ENCODE results near the gene DNAJC11.
"Not testable (repeated sequence)": the region's sequence is repeated elsewhere in the genome, so short reads cannot be mapped to it uniquely, and the experiment has no call there.

The DNAJC11 gene, protein sequence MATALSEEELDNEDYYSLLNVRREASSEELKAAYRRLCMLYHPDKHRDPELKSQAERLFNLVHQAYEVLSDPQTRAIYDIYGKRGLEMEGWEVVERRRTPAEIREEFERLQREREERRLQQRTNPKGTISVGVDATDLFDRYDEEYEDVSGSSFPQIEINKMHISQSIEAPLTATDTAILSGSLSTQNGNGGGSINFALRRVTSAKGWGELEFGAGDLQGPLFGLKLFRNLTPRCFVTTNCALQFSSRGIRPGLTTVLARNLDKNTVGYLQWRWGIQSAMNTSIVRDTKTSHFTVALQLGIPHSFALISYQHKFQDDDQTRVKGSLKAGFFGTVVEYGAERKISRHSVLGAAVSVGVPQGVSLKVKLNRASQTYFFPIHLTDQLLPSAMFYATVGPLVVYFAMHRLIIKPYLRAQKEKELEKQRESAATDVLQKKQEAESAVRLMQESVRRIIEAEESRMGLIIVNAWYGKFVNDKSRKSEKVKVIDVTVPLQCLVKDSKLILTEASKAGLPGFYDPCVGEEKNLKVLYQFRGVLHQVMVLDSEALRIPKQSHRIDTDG

GRCh38 chr1:6701437-6702153 is at the start of gene DNAJC11:
Gene DNAJC11 (minus strand): TSS chr1:6701816. CDS start chr1:6701800, 16 bp downstream.
- DNase-seq, result peak; percentile 89

DNA sequence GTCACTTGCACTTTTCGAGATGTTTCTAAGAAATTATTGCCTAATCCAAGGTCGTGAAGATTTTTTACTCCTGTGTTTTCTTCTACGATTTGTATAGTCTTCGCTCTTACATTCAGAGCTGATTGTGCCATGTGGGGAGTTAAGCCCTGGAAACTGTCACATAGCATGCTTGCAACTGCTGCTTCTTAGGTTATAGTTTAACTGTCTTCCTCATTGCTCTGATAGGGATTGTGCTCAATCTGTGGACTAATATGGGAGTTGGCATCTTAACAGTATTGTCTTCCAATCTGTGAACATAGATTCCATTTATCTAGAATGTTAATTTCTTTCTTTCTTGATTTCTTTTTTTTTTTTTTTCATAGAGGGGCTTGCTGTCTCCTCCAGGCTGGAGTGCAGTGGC is 48.9 kb upstream of the DNAJC11 start:
- no peak for DNase-seq

- DNase-seq, result no peak
These were observed 46.1 kb upstream of the DNAJC11 start for GRCh38 chr1:6747674-6748073.

DNA sequence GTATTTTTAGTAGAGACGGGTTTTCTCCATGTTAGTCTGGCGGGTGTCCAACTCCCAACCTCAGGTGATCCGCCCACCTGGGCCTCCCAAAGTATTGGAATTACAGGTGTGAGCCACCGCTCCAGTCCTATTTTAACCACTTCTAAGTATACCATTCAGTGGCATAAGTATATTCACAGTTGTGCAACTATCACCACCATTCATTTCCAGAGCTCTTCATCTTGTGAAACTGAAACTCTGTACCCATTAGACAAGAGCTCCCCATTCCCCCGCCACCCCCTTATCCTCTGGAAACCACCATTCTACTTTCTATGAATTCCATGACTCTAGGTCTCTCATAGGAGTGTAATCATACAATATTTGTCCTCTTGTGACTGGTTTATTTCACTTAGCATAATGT is 43.5 kb upstream of the DNAJC11 start:
- no peak for DNase-seq

GRCh38 chr1:6743189-6744101 is 41.8 kb upstream of the DNAJC11 start:
- DNase-seq, result no peak

- DNase-seq, result not testable (repeated sequence)
These were observed 41.1 kb upstream of the DNAJC11 start for GRCh38 chr1:6742676-6743188.

- DNase-seq, result no peak
These were observed 37.5 kb upstream of the DNAJC11 start for GRCh38 chr1:6738987-6739676.

DNA sequence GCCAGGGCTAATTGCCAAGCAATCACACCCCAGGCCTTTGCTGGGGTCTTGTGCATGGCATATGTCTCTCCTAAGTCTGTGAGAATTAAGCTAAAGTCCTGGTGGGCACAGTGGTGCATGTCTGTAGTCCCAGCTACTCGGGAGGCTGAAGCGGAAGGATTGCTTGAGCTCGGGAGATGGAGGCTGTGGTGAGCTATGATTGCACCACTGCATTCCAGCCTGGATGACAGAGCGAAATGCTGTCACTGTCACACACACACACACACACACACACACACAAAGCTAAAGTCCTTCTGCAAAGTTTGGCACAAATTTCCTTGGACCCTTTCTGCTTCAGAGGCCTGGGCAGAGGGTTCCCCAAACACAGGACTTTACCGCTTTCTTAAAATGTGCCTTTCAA is 31.3 kb upstream of the DNAJC11 start:
- DNase-seq, result no peak

DNA sequence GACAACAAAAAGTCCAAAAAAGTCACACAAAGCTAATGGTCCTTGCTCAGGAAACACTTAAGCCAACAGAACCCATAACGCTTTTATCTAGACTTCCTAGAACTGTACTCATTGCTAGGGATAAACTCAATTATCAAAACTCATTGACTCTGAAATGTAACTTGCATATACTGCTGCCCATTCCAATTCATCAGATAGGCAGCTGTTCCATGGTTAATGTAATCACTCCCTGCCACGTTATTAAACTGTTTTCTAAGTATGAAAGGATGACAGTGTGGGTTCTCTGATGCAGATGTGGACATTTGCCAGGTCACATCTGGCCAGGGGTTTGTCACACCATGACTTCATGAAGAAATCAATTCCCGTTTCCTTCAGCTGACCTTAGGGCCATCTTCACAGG is 30.3 kb upstream of the DNAJC11 start:
- no peak for DNase-seq

- DNase-seq, result no peak
These were observed 29.3 kb upstream of the DNAJC11 start for GRCh38 chr1:6730880-6731279.

DNA sequence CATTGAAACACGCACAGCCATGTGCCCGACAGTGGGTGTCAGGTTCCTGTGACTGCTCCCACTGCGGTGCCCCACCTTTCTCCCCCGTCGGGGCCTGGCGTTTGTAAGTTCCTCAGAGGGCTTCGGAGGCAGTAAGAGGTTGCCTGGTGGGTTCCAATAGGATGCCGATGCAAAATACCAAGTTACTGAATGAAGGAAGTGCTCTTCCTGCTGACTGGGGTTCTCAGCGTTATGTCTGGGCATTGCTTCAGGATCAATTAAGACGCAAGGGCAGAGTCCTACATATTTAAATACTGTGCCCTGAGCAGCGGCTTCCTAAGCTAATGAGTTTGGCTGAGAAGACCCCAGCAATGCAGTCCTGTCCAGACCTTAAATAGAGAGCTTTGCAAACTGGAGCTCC is 28.9 kb upstream of the DNAJC11 start:
- DNase-seq, result no peak

GRCh38 chr1:6727535-6727934 is 25.9 kb upstream of the DNAJC11 start:
- peak; percentile 11 for DNase-seq

GRCh38 chr1:6726253-6726652 is 24.6 kb upstream of the DNAJC11 start:
- no peak for DNase-seq

DNA sequence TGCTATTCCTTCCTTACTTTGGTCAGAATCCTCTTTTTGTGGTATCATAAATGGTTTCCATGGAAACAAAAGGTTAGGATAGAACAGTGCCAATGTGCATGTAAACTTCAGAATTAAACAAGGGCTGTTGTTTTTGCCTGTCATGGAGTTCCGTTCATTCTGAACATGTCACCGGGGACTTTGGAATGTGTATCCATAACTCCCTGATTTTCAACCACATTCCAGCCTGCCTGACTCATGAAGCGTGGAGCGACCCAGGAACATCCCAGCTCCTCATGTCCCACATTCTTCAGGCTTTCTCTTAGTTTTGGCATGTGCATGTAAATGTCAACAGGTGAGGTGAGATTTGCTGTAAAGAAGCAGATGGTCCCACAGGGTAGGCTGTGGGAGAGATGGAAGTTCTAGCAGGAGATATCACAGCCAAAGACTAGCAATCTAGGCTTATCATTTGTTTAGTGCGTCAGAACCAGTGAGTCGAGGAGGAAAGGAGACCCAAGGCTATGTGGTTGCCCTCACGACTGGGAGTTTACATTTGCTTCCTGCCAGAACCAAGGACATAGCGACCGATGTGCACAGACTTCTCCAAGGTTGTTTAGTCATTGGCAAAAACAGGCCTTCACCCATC is 23.0 kb upstream of the DNAJC11 start:
- no peak for DNase-seq

- no peak for DNase-seq
These were observed 22.2 kb upstream of the DNAJC11 start for GRCh38 chr1:6723621-6724428.

DNA sequence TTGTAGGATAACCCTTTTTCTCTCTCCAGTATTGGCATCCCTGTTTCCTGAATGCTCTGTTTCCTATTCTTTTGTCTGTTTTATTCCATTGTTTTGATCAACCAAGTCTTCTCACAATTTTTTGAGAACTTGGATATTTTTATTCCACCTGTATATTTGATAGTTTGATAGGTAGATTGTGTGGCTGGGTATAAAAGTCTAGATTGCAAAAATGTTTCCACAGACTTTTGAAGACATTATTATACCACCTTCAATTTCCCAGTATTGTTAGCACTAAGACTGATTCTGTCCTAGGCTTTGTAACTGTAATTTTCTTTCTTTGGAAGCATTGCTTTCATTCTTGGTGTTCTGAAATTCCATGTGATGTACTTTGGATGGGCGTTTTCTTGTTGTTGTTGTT is 9.6 kb upstream of the DNAJC11 start:
- DNase-seq, result no peak

- no peak for DNase-seq
These were observed 3.1 kb upstream of the DNAJC11 start for GRCh38 chr1:6704746-6705145.

DNA sequence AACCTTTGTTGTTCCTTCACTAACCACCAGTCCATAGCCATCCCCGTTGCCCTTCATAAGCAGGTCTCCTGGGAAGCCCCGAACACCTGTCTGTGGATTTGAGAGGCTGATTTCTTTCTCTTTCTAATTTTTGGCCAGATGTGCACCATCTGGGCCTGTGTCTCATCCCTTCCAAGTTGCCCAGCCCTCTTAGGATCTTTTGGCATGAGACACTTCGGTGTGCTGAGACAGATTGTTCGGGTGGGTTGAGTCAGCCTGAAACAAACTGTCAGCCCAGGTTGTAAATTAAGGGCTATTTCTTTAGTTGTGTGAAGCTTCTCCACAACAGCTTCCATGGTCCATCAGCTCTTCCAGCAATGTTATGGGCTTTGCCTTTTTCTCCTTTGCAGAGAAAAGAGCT is 1.4 kb upstream of the DNAJC11 start:
- DNase-seq, result no peak

DNA sequence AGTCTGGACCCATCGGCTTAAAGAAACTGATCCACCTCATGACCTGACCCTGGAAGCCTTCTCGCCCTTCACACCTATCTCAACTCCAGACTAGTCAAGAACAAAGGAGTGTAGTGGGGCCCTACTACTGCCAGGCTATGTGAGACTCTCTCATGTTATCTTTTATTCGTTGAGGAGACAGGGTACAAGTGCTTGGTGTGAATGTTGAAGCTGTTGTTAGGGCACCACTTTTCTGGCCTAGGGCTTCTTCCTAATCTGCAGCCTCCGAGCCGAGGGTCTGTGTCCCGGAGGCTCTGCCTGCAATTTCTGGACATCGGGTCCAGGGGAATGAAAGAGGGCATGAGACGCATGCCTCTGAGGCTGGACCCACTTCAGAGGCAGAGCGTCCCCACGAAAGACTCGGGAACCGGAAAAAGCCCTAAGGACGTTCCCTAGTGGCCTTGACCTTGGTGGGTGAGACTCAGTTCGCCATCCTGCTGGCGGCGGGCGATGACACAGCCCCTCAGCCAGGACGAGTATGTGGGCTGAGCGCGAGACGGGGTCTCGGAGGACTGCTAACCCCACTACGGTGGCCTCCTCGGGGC is 671 bp downstream of the DNAJC11 start:
- no peak for DNase-seq

- DNase-seq, result not testable (repeated sequence)
These were observed 1.7 kb downstream of the DNAJC11 start for GRCh38 chr1:6699915-6700314.
